Measurements from ENCODE around the gene AP5B1. TPM values are rescaled to one million over a fixed set of nuclear protein-coding genes. Genes with fewer than 3 reads are reported as not detected.
A peak's percentile ranks its signal among the peaks of the same experiment; 100 is the strongest.

Gene AP5B1
- polyA plus RNA-seq, 4 donors: 6.9 to 17.3 (median 9.1) TPM

DNA sequence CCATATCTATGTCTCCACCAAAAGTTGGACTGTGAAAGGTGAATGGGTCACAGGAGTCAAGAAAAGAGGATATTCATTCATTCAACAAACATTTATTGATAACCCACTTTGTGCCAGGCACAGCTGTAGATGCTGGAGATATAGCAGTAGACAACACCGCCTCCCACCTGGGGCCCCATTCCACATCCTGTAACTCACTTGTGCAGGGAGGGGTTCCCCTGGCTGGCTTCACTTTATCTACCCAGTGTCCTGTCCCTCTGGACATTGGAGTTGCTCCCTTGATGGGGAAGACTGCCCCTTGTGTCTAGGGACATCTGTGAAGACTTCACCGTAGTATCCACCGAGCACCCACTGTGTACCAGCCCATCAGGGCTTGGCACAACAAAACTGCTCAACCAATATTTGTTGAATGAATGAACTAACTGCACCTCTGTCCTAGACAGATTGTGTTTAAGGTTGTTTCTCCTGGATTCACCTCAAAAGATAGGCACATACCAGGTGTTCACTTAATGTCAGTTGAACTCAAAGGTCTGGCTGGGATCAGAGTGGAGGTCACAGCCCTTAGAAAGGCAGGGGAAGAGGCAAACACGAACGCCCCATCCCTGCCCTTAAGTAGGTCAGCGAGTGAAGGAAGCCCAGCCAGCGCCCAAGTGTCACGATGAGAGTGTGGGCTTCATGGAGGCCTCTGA is 4.7 kb upstream of the AP5B1 start:
- no peak overlapping the region for H3K27ac ChIP-seq (ENCODE audit: low read depth in 1 of 3, low read length in 2 of 3)
- peaks cover 0 to 33% (median 0%) of the 10 kb centered on the region in 3 donors for H3K4me1 ChIP-seq (ENCODE audit: control insufficient read depth in 3 of 3, insufficient read depth in 2 of 3, low read depth in 1 of 3, low read length in 2 of 3)
- FAIRE-seq (no peak), DNase-seq (no peak)
- peak overlapping the region in 1 of 3 donors; percentile 73 for H3K4me3 ChIP-seq (ENCODE audit: low read depth in 1 of 3, low read length in 3 of 3)
- peaks cover 0 to 30% (median 17%) of the 10 kb centered on the region in 3 donors for H3K27me3 ChIP-seq (ENCODE audit: control insufficient read depth in 3 of 3, insufficient read depth in 3 of 3, low read length in 3 of 3)
- WGBS, 3 donors: 78 to 86% (median 80%) methylated on average over 8 of the region's 8 CpGs
- H3K9me3 ChIP-seq (ENCODE audit: control insufficient read depth in 2 of 2, insufficient read depth in 1 of 2, low read depth in 1 of 2, low read length in 1 of 2): no peaks in the 10 kb centered on the region
- peaks cover 0 to 30% (median 0%) of the 10 kb centered on the region in 3 donors for H3K36me3 ChIP-seq (ENCODE audit: control insufficient read depth in 3 of 3, insufficient read depth in 2 of 3, low read depth in 1 of 3, low read length in 3 of 3)

GRCh38 chr11:65782816-65783228 is 2.0 kb upstream of the AP5B1 start:
- H3K36me3 ChIP-seq (ENCODE audit: control insufficient read depth in 3 of 3, insufficient read depth in 2 of 3, low read depth in 1 of 3, low read length in 3 of 3): peaks cover 0 to 34% (median 4%) of the 10 kb centered on the region in 3 donors
- no peak overlapping the region for H3K4me3 ChIP-seq (ENCODE audit: low read depth in 1 of 3, low read length in 3 of 3)
- WGBS, 3 donors: 50 to 68% (median 54%) methylated on average over 9 of the region's 9 CpGs
- H3K27me3 ChIP-seq (ENCODE audit: control insufficient read depth in 3 of 3, insufficient read depth in 3 of 3, low read length in 3 of 3): peaks cover 0 to 22% (median 8%) of the 10 kb centered on the region in 3 donors
- peaks cover 3 to 25% (median 4%) of the 10 kb centered on the region in 3 donors for H3K4me1 ChIP-seq (ENCODE audit: control insufficient read depth in 3 of 3, insufficient read depth in 2 of 3, low read depth in 1 of 3, low read length in 2 of 3)
- no peaks in the 10 kb centered on the region for H3K9me3 ChIP-seq (ENCODE audit: control insufficient read depth in 2 of 2, insufficient read depth in 1 of 2, low read depth in 1 of 2, low read length in 1 of 2)
- DNase-seq (peak in 1 of 2 donors; percentile 15), FAIRE-seq (no peak)
- no peak overlapping the region for H3K27ac ChIP-seq (ENCODE audit: low read depth in 1 of 3, low read length in 2 of 3)

DNA sequence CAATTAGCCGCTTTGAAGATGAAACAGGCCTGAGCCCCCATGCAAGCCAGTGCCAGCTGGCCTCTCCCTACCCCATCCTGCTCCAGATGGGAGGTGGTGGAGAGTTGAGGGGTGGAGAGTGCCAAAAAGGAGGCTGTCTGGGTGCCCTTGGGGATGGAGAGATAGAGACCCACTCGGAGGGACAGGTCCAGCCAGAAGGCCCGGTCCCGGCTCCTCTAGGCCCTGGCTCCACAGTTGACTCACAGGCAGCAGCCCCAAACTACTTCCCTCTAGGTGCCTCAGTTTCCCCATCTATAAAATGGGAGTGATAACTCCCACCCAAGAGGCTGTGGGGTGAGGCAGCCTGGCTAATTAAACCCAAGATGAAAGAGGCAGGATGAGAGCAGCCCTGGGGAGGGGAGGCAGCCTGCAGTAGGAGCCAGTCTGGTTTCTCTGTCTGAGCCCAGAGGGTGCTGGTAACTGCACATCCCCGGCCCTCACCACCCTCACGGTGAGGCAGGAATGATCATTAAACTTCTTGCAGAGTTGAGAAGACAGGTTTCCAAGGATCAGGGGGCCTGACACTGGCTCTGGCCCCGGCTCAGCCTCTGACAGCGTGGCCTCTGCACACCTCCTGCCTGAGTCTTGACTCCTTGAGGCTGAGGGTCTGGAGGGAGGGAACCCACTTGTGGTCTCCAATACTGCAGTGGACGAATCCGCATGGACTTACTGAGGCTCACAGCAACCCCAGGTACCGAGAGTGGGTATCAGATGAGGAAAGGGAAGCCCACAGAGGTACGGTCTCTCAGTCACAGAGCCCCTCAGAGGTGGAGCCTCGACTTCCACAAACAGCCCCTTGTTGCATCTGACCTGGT is 1.4 kb upstream of the AP5B1 start:
- 81 to 90% (median 88%) methylated on average over 13 of the region's 13 CpGs for WGBS, 3 donors
- Histone ChIP-seq H3K4me3 (ENCODE audit: low read depth in 1 of 3, low read length in 3 of 3) (no peak overlapping the region), H3K9me3 (ENCODE audit: control insufficient read depth in 2 of 2, insufficient read depth in 1 of 2, low read depth in 1 of 2, low read length in 1 of 2) (no peaks in the 10 kb centered on the region), H3K27ac (ENCODE audit: low read depth in 1 of 3, low read length in 2 of 3) (no peak overlapping the region), H3K27me3 (ENCODE audit: control insufficient read depth in 3 of 3, insufficient read depth in 3 of 3, low read length in 3 of 3) (peaks cover 0 to 19% (median 8%) of the 10 kb centered on the region in 3 donors), H3K4me1 (ENCODE audit: control insufficient read depth in 3 of 3, insufficient read depth in 2 of 3, low read depth in 1 of 3, low read length in 2 of 3) (peaks cover 3 to 25% (median 4%) of the 10 kb centered on the region in 3 donors), H3K36me3 (ENCODE audit: control insufficient read depth in 3 of 3, insufficient read depth in 2 of 3, low read depth in 1 of 3, low read length in 3 of 3) (peaks cover 0 to 40% (median 4%) of the 10 kb centered on the region in 3 donors)
- FAIRE-seq (no peak), DNase-seq (peak in 1 of 2 donors; percentile 10)

- WGBS, 3 donors: 12 to 28% (median 19%) methylated on average over 40 to 83 of the region's 83 CpGs
- H3K27ac ChIP-seq (ENCODE audit: low read depth in 1 of 3, low read length in 2 of 3): peak overlapping the region in 2 of 3 donors; percentile 51 to 58
- no peak for DNase-seq
Observed at GRCh38 chr11:65781152-65781961, 581 bp upstream of the AP5B1 start.

GRCh38 chr11:65779919-65780769 is 632 bp downstream of the AP5B1 start:
- 1 to 3% (median 3%) methylated on average over 42 to 76 of the region's 76 CpGs for WGBS, 3 donors
- H3K36me3 ChIP-seq (ENCODE audit: control insufficient read depth in 3 of 3, insufficient read depth in 2 of 3, low read depth in 1 of 3, low read length in 3 of 3): peaks cover 0 to 50% (median 4%) of the 10 kb centered on the region in 3 donors
- DNase-seq: peak; percentile 80 to 91
- no peaks in the 10 kb centered on the region for H3K9me3 ChIP-seq (ENCODE audit: control insufficient read depth in 2 of 2, insufficient read depth in 1 of 2, low read depth in 1 of 2, low read length in 1 of 2)
- H3K27me3 ChIP-seq (ENCODE audit: control insufficient read depth in 3 of 3, insufficient read depth in 3 of 3, low read length in 3 of 3): peaks cover 0 to 5% (median 0%) of the 10 kb centered on the region in 3 donors
- peak overlapping the region; percentile 59 to 92 (median 78) for H3K4me3 ChIP-seq (ENCODE audit: low read depth in 1 of 3, low read length in 3 of 3)
- FAIRE-seq: no peak
- H3K4me1 ChIP-seq (ENCODE audit: control insufficient read depth in 3 of 3, insufficient read depth in 2 of 3, low read depth in 1 of 3, low read length in 2 of 3): peaks cover 3 to 14% (median 4%) of the 10 kb centered on the region in 3 donors
- H3K27ac ChIP-seq (ENCODE audit: low read depth in 1 of 3, low read length in 2 of 3): peak overlapping the region; percentile 85 to 93 (median 87)

More at GRCh38 chr11:65781152-65781961, 581 bp upstream of the AP5B1 start:
- peak overlapping the region; percentile 29 to 78 (median 35) for H3K4me3 ChIP-seq (ENCODE audit: low read depth in 1 of 3, low read length in 3 of 3)
- H3K4me1 ChIP-seq (ENCODE audit: control insufficient read depth in 3 of 3, insufficient read depth in 2 of 3, low read depth in 1 of 3, low read length in 2 of 3): peaks cover 3 to 25% (median 4%) of the 10 kb centered on the region in 3 donors
- H3K27me3 ChIP-seq (ENCODE audit: control insufficient read depth in 3 of 3, insufficient read depth in 3 of 3, low read length in 3 of 3): peaks cover 0 to 16% (median 8%) of the 10 kb centered on the region in 3 donors
- H3K36me3 ChIP-seq (ENCODE audit: control insufficient read depth in 3 of 3, insufficient read depth in 2 of 3, low read depth in 1 of 3, low read length in 3 of 3): peaks cover 0 to 48% (median 4%) of the 10 kb centered on the region in 3 donors
- no peak for FAIRE-seq
- H3K9me3 ChIP-seq (ENCODE audit: control insufficient read depth in 2 of 2, insufficient read depth in 1 of 2, low read depth in 1 of 2, low read length in 1 of 2): no peaks in the 10 kb centered on the region

GRCh38 chr11:65779669-65779918 is 1.2 kb downstream of the AP5B1 start:
- Histone ChIP-seq H3K27ac (ENCODE audit: low read depth in 1 of 3, low read length in 2 of 3) (no peak overlapping the region), H3K4me1 (ENCODE audit: control insufficient read depth in 3 of 3, insufficient read depth in 2 of 3, low read depth in 1 of 3, low read length in 2 of 3) (peaks cover 3 to 14% (median 4%) of the 10 kb centered on the region in 3 donors), H3K9me3 (ENCODE audit: control insufficient read depth in 2 of 2, insufficient read depth in 1 of 2, low read depth in 1 of 2, low read length in 1 of 2) (no peaks in the 10 kb centered on the region), H3K27me3 (ENCODE audit: control insufficient read depth in 3 of 3, insufficient read depth in 3 of 3, low read length in 3 of 3) (peaks cover 0 to 5% (median 0%) of the 10 kb centered on the region in 3 donors), H3K36me3 (ENCODE audit: control insufficient read depth in 3 of 3, insufficient read depth in 2 of 3, low read depth in 1 of 3, low read length in 3 of 3) (peaks cover 0 to 52% (median 4%) of the 10 kb centered on the region in 3 donors), H3K4me3 (ENCODE audit: low read depth in 1 of 3, low read length in 3 of 3) (peak overlapping the region in 2 of 3 donors; percentile 78 to 92)
- DNase-seq (no peak), FAIRE-seq (no peak)
- 56 to 80% (median 62%) methylated on average over 10 to 12 of the region's 12 CpGs for WGBS, 3 donors

- H3K36me3 ChIP-seq (ENCODE audit: control insufficient read depth in 3 of 3, insufficient read depth in 2 of 3, low read depth in 1 of 3, low read length in 3 of 3): peaks cover 0 to 51% (median 4%) of the 10 kb centered on the region in 3 donors
- no peaks in the 10 kb centered on the region for H3K9me3 ChIP-seq (ENCODE audit: control insufficient read depth in 2 of 2, insufficient read depth in 1 of 2, low read depth in 1 of 2, low read length in 1 of 2)
- WGBS, 3 donors: 89 to 95% (median 95%) methylated on average over 17 to 25 of the region's 25 CpGs
- H3K4me3 ChIP-seq (ENCODE audit: low read depth in 1 of 3, low read length in 3 of 3): peak overlapping the region in 2 of 3 donors; percentile 78 to 92
- peaks cover 0 to 5% (median 0%) of the 10 kb centered on the region in 3 donors for H3K27me3 ChIP-seq (ENCODE audit: control insufficient read depth in 3 of 3, insufficient read depth in 3 of 3, low read length in 3 of 3)
- H3K27ac ChIP-seq (ENCODE audit: low read depth in 1 of 3, low read length in 2 of 3): no peak overlapping the region
- no peak for DNase-seq
- peaks cover 3 to 14% (median 4%) of the 10 kb centered on the region in 3 donors for H3K4me1 ChIP-seq (ENCODE audit: control insufficient read depth in 3 of 3, insufficient read depth in 2 of 3, low read depth in 1 of 3, low read length in 2 of 3)
- no peak for FAIRE-seq
Observed at GRCh38 chr11:65778901-65779668, 1.7 kb downstream of the AP5B1 start.

All from small intestine (tissue), 7 donors.